ENCODE data around the gene CUL4A.
A peak's percentile ranks its signal among the peaks of the same experiment; 100 is the strongest.

CUL4A gene

GRCh38 chr13:113207890-113208420 is 1.5 kb upstream of the CUL4A start:
- no peak for DNase-seq (ENCODE audit: low read depth, low spot score)

DNA sequence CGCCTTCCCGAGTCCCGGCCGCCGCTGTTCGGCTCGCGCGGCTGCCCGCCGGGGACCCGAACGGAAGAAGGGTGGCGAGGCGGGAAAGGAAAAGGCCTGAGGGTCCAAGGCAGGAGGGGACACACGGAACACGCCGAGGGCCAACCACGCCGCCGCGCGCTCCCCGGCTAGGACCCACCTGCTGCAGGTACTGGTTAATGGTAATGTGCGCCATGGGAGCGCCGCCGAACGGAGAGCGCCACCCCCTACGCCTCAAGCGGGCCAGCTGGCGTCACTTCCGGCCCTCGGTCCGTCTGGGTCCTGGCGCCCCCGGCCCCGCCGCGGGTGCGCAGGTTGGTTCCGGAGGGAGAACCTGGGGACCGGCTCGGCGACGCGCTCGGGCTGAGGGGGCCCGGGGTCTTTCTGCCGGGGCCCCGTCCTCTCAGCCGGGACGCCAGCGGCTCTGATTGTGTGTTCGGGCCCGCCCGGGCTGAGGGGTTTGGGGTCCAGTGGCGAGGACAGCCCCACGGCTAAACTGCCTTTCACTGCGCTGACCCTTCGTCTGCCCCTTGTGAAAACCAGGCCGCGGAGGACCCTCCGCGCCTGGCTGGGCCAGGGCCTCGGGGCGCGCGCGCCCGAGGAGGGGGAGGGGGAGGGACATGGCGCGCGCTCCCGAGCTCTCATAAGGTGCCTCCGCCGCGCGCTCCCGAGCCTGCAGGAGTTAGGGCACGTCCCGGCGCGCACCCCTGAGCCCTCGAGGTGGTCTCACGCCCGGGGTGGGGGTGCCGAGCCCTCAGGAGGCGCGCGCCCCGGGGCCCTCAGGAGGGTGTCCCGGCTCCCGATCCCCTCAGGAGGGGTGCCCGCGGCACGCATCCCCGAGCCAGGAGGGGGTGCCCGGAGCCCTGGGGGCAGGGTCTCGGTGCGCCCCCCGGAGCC is 735 bp upstream of the CUL4A start, which contains the start of gene PCID2:
Gene PCID2, minus strand, starts transcription at position 249 of the 915 bp plus-strand sequence. Its CDS starts 35 bp downstream, at position 214.
- no peak for DNase-seq (ENCODE audit: low read depth, low spot score)

- DNase-seq (ENCODE audit: low read depth, low spot score), result no peak
These were observed 477 bp downstream of the CUL4A start for GRCh38 chr13:113209759-113210421.

- no peak for DNase-seq (ENCODE audit: low read depth, low spot score)
These were observed 1.4 kb downstream of the CUL4A start for GRCh38 chr13:113210833-113211232.

GRCh38 chr13:113211774-113212173 is 2.4 kb downstream of the CUL4A start:
- no peak for DNase-seq (ENCODE audit: low read depth, low spot score)

DNA sequence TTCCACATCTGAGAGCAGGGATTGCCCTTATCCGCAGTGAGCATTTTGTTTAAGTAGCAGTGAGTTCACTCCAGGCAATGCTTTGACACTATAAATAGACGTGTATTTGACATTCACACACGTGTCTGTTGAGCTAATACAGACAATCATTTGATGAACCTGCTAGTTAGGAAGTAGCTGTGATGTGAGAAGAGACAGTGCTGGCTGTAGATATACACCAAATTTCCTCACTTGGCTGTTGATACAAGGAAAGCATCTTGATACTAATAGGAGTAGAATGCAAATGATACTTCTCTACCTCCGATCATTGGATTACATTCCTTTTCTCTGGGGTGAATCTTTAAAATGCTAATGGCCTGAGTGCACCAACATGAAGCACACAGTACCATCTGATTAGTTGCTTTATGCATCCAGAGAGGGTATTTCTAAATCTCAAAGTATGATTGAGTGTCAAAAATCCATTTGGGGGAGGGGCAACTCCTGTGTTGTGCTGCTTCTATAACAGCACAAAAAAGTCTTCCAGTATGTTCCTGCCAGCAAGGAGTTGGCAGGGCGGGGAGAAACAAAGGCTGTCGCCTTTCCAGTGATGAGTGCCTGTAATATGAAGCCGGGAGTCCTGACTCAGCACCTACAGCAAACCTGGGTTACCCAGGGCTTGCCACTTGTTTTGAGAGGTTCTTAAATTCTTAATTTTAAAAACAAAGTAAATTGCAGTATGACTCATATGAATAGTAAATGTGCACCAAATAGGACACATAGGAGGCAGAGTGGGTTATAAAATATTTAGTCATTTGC is 7.0 kb downstream of the CUL4A start:
- DNase-seq (ENCODE audit: low read depth, low spot score), result no peak

- DNase-seq (ENCODE audit: low read depth, low spot score), result no peak
These were observed 9.2 kb downstream of the CUL4A start for GRCh38 chr13:113218586-113218985.

DNA sequence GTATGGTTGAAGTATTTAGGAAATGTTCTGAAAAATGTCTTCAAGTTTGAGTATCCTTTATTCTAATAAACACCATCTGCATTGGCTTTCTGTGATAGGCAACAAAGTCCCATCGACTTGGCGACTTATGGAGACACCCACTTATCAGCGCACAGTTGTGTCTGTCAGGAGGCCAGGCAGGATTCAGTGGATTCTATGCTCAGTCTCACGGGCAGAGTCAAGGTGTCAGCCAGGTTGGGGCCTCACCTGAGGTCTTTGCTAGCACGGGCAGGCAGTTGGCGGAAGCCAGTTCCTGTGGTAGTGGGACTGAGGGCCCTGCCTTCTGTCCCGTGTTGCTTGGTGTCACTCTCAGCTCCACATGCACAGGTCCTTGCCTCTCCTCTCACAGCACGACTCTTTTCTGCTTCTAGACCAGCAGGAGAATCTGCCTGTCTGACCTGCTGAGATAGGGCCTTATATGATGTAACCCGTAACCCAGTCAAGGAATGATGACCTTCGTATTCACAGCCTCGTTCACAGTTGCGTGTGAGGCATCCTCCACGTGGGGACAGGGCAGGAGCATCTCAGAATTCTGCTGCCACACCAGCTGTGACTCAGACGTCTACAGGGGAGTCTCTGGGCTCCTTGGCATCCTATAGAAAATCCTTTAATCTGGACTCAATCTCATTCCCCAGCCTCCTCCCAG is 10.0 kb downstream of the CUL4A start:
- DNase-seq (ENCODE audit: low read depth, low spot score), result no peak

GRCh38 chr13:113220141-113220598 is 10.8 kb downstream of the CUL4A start:
- peak; percentile 66 for DNase-seq (ENCODE audit: low read depth, low spot score)

- DNase-seq (ENCODE audit: low read depth, low spot score), result no peak
These were observed 11.5 kb downstream of the CUL4A start for GRCh38 chr13:113220877-113221276.

DNA sequence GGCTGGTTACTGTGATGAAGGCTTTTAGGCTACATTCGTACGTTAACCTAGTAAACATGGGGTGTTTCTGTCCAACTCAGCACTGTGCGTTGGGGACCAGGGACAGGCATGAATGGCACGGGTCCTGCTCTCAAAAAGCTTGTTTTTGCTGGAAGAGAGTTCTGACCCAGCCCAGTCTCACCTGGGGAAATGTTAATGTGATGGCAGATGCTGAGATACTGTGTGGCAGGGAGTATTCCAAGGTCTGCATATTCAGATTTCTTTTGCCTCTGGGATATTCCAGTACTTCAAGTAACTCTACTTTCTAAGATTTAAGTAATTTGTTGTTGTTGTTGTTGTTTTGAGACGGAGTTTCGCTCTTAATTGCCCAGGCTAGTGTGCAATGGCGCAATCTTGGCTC is 13.7 kb downstream of the CUL4A start:
- no peak for DNase-seq (ENCODE audit: low read depth, low spot score)

- DNase-seq (ENCODE audit: low read depth, low spot score), result no peak
These were observed 15.1 kb downstream of the CUL4A start for GRCh38 chr13:113224486-113224885.

- no peak for DNase-seq (ENCODE audit: low read depth, low spot score)
These were observed 16.1 kb downstream of the CUL4A start for GRCh38 chr13:113225515-113225914.

DNA sequence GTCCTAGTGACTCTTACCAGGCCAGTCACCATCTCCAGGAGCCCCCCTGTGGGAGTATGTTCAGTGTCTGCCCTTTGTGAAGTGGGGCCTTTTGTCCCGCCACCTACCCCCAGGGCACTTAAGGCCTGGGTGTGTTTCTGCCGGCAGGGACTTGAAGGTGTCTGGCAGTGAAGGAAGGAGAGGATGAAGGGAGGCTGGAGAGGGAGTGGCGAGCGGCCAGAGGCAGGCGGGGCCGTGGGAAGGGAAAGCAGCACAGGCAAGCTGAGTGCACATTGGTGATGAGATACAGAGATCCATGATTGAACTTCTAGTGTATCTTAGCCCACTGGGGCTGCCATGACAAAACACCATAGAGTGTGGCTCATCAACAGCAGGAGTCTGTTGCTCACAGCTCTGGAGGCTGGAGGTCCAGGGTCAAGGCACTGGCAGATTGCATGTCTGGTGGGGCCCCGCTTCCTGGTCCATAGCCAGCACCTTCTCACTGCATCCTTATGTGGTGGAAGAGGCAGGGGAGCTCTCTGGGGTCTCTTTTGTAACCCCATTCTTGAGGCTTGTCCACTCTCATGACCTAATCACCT is 17.5 kb downstream of the CUL4A start:
- DNase-seq (ENCODE audit: low read depth, low spot score), result no peak

- no peak for DNase-seq (ENCODE audit: low read depth, low spot score)
These were observed 19.7 kb downstream of the CUL4A start for GRCh38 chr13:113229161-113229560.

DNA sequence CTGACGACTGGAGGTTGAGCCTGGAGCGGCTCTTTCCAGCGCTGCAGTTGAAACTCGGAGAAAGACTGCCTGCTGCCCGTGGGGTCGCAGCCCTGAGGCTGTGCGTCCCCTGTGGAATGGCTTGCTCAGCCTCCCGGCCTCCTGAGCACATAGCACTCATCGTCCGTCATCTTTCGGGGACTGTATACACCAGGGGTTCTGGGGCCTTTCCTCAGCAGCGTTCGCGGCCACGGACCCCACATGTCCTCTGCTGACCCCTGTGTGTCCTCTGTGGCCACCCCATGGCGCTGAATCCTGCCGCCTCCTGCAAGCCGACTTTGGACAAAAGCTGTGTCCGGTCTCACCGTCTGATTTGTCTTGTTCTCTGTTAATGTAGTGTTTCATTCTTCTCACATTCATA is 20.4 kb downstream of the CUL4A start:
- no peak for DNase-seq (ENCODE audit: low read depth, low spot score)

- DNase-seq (ENCODE audit: low read depth, low spot score), result no peak
These were observed 22.1 kb downstream of the CUL4A start for GRCh38 chr13:113231306-113232207.

GRCh38 chr13:113232208-113233003 is 23.0 kb downstream of the CUL4A start:
- no peak for DNase-seq (ENCODE audit: low read depth, low spot score)

- no peak for DNase-seq (ENCODE audit: low read depth, low spot score)
These were observed 23.7 kb downstream of the CUL4A start for GRCh38 chr13:113233101-113233500.

Data from brain pericyte (primary cell).